Vagina (tissue), 2 donors: ENCODE data around the gene GRIK2. TPM values are rescaled to one million over a fixed set of nuclear protein-coding genes. Genes with fewer than 3 reads are reported as not detected.

ENCODE experiments used
- DNase-seq, 2 donors: peaks; one replicate each; pipeline ENCODE4 v3.0.0-alpha.2; 2017; ENCODE audit errors: extremely low spot score in 2 of 2
- H3K27ac ChIP-seq: fragments of 200-600 bp; sonication (generic); one replicate; pipeline ENCODE4 v1.5.1; 2019
- H3K27me3 ChIP-seq: fragments of 200-600 bp; sonication (generic); one replicate; pipeline ENCODE4 v1.5.1; 2019
- H3K36me3 ChIP-seq, 2 donors: fragments of 200-600 bp; sonication (generic); one replicate each; pipeline ENCODE4 v1.5.1; 2017 to 2019
- H3K4me1 ChIP-seq: fragments of 200-600 bp; sonication (generic); one replicate; pipeline ENCODE4 v1.5.1; 2019
- H3K4me3 ChIP-seq, 2 donors: fragments of 200-600 bp; sonication (generic); 1 replicate in 1 of 2; 2 replicates in 1 of 2; pipeline ENCODE4 v1.5.1; 2016 to 2019
- H3K9me3 ChIP-seq: fragments of 200-600 bp; sonication (generic); one replicate; pipeline ENCODE4 v1.5.1; 2019
- POLR2A ChIP-seq, 2 donors: fragments of 450-650 bp; IDR thresholded peaks; one replicate each; pipeline ENCODE4 v1.6.1; 2017; ENCODE audit warnings: antibody characterized with exemption in 2 of 2, mild to moderate bottlenecking in 2 of 2, moderate library complexity in 2 of 2
- POLR2AphosphoS5 ChIP-seq, 2 donors: sonication (generic); formaldehyde crosslinking; IDR thresholded peaks; one replicate each; pipeline ENCODE4 v1.9.0; 2017; ENCODE audit warnings: antibody characterized with exemption in 2 of 2, mild to moderate bottlenecking in 2 of 2, low read depth in 1 of 2; ENCODE audit not compliant: insufficient read depth in 1 of 2
- intact Hi-C: fragments of 100-400 bp; cut with DNase I; formaldehyde crosslinking; loops from one replicate; pipeline ENCODE4 v1.15.1; 2023
- total RNA-seq: library from RNA; depleted of rRNA; stranded (reverse); fragments of >200 nt; gene quantifications from one replicate; pipeline ENCODE4 v1.2.3, GENCODE V29; 2016
- TF ChIP-seq, protein P1 (sequence below), 3 experiments: fragments of 450-650 bp in 2 of 3; fragments of 200-600 bp in 1 of 3; sonication (generic) in 1 of 3; IDR thresholded peaks; one replicate each; pipeline ENCODE4 v1.5.1; 2017 to 2019; ENCODE audit warnings: antibody characterized with exemption in 3 of 3, mild to moderate bottlenecking in 2 of 3, moderate library complexity in 2 of 3

The GRIK2 gene
- total RNA-seq, 1 donor from 2014 or later, result 8.8 TPM

GRCh38 chr6:101543796-101544195, 150.3 kb downstream of the GRIK2 start:
- intact Hi-C loops, result no loop called here
- no peak overlapping the region for H3K27ac ChIP-seq
- no peaks in the 10 kb centered on the region for H3K4me1 ChIP-seq
- no peak for DNase-seq
- no peaks in the 10 kb centered on the region for H3K36me3 ChIP-seq
- H3K4me3 ChIP-seq, result no peak overlapping the region
- H3K27me3 ChIP-seq, result no peaks in the 10 kb centered on the region
- TF ChIP-seq POLR2AphosphoS5 (IDR thresholded peaks at IDR 0.05; ENCODE audit: insufficient read depth in 1 of 2, low read depth in 1 of 2), result no peak
- TF ChIP-seq, protein P1, sequence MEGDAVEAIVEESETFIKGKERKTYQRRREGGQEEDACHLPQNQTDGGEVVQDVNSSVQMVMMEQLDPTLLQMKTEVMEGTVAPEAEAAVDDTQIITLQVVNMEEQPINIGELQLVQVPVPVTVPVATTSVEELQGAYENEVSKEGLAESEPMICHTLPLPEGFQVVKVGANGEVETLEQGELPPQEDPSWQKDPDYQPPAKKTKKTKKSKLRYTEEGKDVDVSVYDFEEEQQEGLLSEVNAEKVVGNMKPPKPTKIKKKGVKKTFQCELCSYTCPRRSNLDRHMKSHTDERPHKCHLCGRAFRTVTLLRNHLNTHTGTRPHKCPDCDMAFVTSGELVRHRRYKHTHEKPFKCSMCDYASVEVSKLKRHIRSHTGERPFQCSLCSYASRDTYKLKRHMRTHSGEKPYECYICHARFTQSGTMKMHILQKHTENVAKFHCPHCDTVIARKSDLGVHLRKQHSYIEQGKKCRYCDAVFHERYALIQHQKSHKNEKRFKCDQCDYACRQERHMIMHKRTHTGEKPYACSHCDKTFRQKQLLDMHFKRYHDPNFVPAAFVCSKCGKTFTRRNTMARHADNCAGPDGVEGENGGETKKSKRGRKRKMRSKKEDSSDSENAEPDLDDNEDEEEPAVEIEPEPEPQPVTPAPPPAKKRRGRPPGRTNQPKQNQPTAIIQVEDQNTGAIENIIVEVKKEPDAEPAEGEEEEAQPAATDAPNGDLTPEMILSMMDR (IDR thresholded peaks at IDR 0.05), result no peak
- no peak for TF ChIP-seq POLR2A (IDR thresholded peaks at IDR 0.05)
- no peaks in the 10 kb centered on the region for H3K9me3 ChIP-seq

DNA sequence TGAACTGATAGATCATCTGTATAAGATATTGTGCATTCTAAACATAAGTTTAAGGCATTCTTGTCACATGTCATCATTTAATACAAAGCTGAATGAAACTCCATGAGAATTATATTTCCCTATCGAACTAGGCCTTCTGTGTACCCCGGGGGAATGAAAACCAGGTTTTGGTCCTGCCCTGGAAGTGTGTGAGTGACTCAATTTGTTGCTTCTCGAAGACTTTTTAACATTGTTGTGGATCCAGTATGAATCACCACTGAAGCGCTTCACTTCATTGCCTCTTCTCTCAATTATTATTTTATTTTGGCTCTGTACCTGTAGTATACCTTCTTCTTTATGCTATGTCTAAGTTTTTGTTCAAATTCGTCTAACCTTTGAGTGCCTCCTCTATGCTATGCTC, 150.8 kb downstream of the GRIK2 start:
- Histone ChIP-seq H3K36me3 (no peaks in the 10 kb centered on the region), H3K4me1 (no peaks in the 10 kb centered on the region), H3K9me3 (no peaks in the 10 kb centered on the region), H3K27me3 (no peaks in the 10 kb centered on the region), H3K4me3 (no peak overlapping the region), H3K27ac (no peak overlapping the region)
- no peak for DNase-seq
- TF ChIP-seq POLR2AphosphoS5 (IDR thresholded peaks at IDR 0.05; ENCODE audit: insufficient read depth in 1 of 2, low read depth in 1 of 2), result no peak
- TF ChIP-seq, protein P1 (IDR thresholded peaks at IDR 0.05), result no peak
- TF ChIP-seq POLR2A (IDR thresholded peaks at IDR 0.05), result no peak
- intact Hi-C loops, result no loop called here

- no peak overlapping the region for H3K4me3 ChIP-seq
- H3K27me3 ChIP-seq, result no peaks in the 10 kb centered on the region
- no peak overlapping the region for H3K27ac ChIP-seq
- no peaks in the 10 kb centered on the region for H3K4me1 ChIP-seq
- no peak for DNase-seq
- no peaks in the 10 kb centered on the region for H3K36me3 ChIP-seq
- no peaks in the 10 kb centered on the region for H3K9me3 ChIP-seq
- no peak for TF ChIP-seq POLR2A (IDR thresholded peaks at IDR 0.05)
- TF ChIP-seq POLR2AphosphoS5 (IDR thresholded peaks at IDR 0.05; ENCODE audit: insufficient read depth in 1 of 2, low read depth in 1 of 2), result no peak
- TF ChIP-seq, protein P1 (IDR thresholded peaks at IDR 0.05), result no peak
- intact Hi-C loops, result no loop called here
Measured at GRCh38 chr6:101545191-101545590, 151.7 kb downstream of the GRIK2 start.

DNA sequence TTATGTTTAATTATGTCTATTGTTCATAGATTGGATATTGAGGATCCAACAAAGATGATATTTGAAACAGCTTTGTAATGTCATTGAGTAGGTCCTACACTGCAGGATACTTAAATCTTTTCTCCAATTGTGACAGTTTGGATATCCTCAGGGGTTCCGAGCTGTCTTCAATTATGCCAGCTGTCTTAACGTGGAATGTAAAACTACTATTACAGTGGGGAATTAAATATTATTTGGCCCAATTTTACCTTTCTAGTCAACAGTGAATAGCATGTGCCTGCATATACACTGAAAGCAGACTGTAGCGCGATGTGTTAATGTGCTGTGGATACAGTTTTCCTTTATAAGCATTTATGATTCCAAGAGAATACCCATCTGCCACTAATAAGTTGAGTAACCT, 156.9 kb downstream of the GRIK2 start:
- TF ChIP-seq, protein P1 (IDR thresholded peaks at IDR 0.05), result no peak
- TF ChIP-seq POLR2A (IDR thresholded peaks at IDR 0.05) (no peak), POLR2AphosphoS5 (IDR thresholded peaks at IDR 0.05; ENCODE audit: insufficient read depth in 1 of 2, low read depth in 1 of 2) (no peak)
- no peaks in the 10 kb centered on the region for H3K4me1 ChIP-seq
- H3K27me3 ChIP-seq, result no peaks in the 10 kb centered on the region
- no peak overlapping the region for H3K27ac ChIP-seq
- DNase-seq, result no peak
- intact Hi-C loops, result no loop called here
- H3K36me3 ChIP-seq, result no peaks in the 10 kb centered on the region
- H3K4me3 ChIP-seq, result no peak overlapping the region
- no peaks in the 10 kb centered on the region for H3K9me3 ChIP-seq

DNA sequence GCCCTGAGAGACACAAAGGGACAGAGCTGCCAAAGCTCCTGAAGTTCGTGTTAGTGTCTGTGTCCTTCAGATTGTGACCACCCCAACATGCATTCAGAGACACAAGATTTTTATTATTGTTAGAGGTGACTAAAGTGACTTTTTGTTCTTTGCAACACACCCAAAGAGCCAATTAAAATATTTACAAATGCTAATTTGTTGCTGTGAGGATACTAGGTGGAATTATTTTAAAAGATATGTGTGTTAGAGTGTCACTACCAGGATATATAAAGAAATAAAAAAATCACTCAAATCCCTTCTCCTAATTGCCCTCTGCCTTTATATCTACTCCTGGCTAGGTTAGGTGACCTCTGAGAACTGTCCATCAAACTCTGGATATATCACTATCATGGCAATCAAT, 160.7 kb downstream of the GRIK2 start:
- TF ChIP-seq, protein P1 (IDR thresholded peaks at IDR 0.05), result no peak
- no peak for TF ChIP-seq POLR2A (IDR thresholded peaks at IDR 0.05)
- no peak for TF ChIP-seq POLR2AphosphoS5 (IDR thresholded peaks at IDR 0.05; ENCODE audit: insufficient read depth in 1 of 2, low read depth in 1 of 2)
- intact Hi-C loops, result no loop called here
- Histone ChIP-seq H3K27ac (no peak overlapping the region), H3K9me3 (no peaks in the 10 kb centered on the region), H3K4me1 (no peaks in the 10 kb centered on the region), H3K36me3 (no peaks in the 10 kb centered on the region), H3K4me3 (no peak overlapping the region), H3K27me3 (no peaks in the 10 kb centered on the region)
- no peak for DNase-seq
